B cell (primary cell): Measurements from ENCODE around the gene MAP3K15. TPM values are rescaled to one million over a fixed set of nuclear protein-coding genes. Genes with fewer than 3 reads are reported as not detected.

ENCODE experiments used
- ATAC-seq: fragments of 200-7000 bp; cut with Tn5 transposase; one replicate; pipeline ENCODE4 v1.10.0; 2021; ENCODE audit warnings: low read depth, mild to moderate bottlenecking, moderate number of reproducible peaks, moderate library complexity
- CTCF ChIA-PET: fragments of 350-600 bp; sonication (Branson Sonifier 250); formaldehyde crosslinking; loops from one replicate; lab custom pipeline; 2021; ENCODE audit warnings: antibody characterized with exemption, inconsistent platforms; lab: Charles Lee
- POLR2A ChIA-PET: fragments of 350-600 bp; sonication (Branson Sonifier 250); formaldehyde crosslinking; loops from one replicate; lab custom pipeline; 2021; ENCODE audit warnings: antibody characterized with exemption; lab: Charles Lee
- DNase-seq: peaks from one replicate; pipeline ENCODE4 v3.0.0; 2013
- H2AFZ ChIP-seq: 2 replicates; pipeline ENCODE4 v1.6.1; 2012; ENCODE audit warnings: mild to moderate bottlenecking, low read depth, low read length; ENCODE audit not compliant: insufficient read depth, poor library complexity, severe bottlenecking
- H3K27ac ChIP-seq, 2 donors: 1 replicate in 1 of 2; 2 replicates in 1 of 2; pipeline ENCODE4 v1.5.1; 2012 to 2013; ENCODE audit warnings: low read length in 2 of 2, mild to moderate bottlenecking in 2 of 2, moderate library complexity in 1 of 2
- H3K27me3 ChIP-seq, 4 experiments: fragments of 200-600 bp in 1 of 4; sonication (generic) in 1 of 4; replicated peaks in 1 of 4; 1 replicate in 2 of 4; 2 replicates in 2 of 4; pipeline versions ENCODE4 v1.6.1 to v1.7.0; 2013 to 2016; ENCODE audit warnings: low read length in 3 of 4, mild to moderate bottlenecking in 2 of 4, mixed read lengths in 1 of 4, moderate library complexity in 1 of 4; ENCODE audit not compliant: insufficient read depth in 4 of 4, control insufficient read depth in 3 of 4; ENCODE audit errors: control extremely low read depth in 1 of 4
- H3K36me3 ChIP-seq, 2 experiments: replicated peaks in 1 of 2; 1 replicate in 1 of 2; 2 replicates in 1 of 2; pipeline versions ENCODE4 v1.6.1 to v1.7.1; 2013; ENCODE audit warnings: low read length in 1 of 2; ENCODE audit not compliant: insufficient read depth in 2 of 2, control insufficient read depth in 1 of 2; ENCODE audit errors: control extremely low read depth in 1 of 2, extremely low read depth in 1 of 2
- H3K4me1 ChIP-seq, 2 donors: fragments of 200-600 bp in 1 of 2; sonication (generic) in 1 of 2; 1 replicate in 1 of 2; 2 replicates in 1 of 2; pipeline versions ENCODE4 v1.5.1 to v1.6.1; 2013 to 2017; ENCODE audit warnings: low read length in 2 of 2; ENCODE audit not compliant: control insufficient read depth in 2 of 2, insufficient read depth in 2 of 2
- H3K4me2 ChIP-seq: replicated peaks from 2 replicates; pipeline ENCODE3; 2012; ENCODE audit warnings: mild to moderate bottlenecking, low read depth, low read length; ENCODE audit not compliant: poor library complexity, severe bottlenecking
- H3K4me3 ChIP-seq, 5 experiments: fragments of 200-600 bp in 1 of 5; sonication (generic) in 1 of 5; 1 replicate in 3 of 5; 2 replicates in 2 of 5; pipeline versions ENCODE4 v1.5.1 to v1.7.0; 2011 to 2016; ENCODE audit warnings: low read length in 4 of 5, mild to moderate bottlenecking in 4 of 5, low read depth in 2 of 5, control low read depth in 1 of 5, moderate library complexity in 1 of 5; ENCODE audit not compliant: insufficient read depth in 1 of 5; ENCODE audit errors: control extremely low read depth in 1 of 5, extremely low read depth in 1 of 5
- H3K79me2 ChIP-seq: fragments of 200-600 bp; sonication (generic); one replicate; pipeline ENCODE4 v1.6.0; 2016; ENCODE audit warnings: low read length; ENCODE audit not compliant: control insufficient read depth, insufficient read depth
- H3K9ac ChIP-seq: fragments of 200-600 bp; sonication (generic); 2 replicates; pipeline ENCODE4 v1.6.1; 2017; ENCODE audit warnings: mild to moderate bottlenecking, low read length, moderate library complexity
- H3K9me3 ChIP-seq, 3 donors: one replicate each; pipeline versions ENCODE4 v1.6.1 to v1.7.1; 2013; ENCODE audit warnings: low read length in 2 of 3; ENCODE audit not compliant: control insufficient read depth in 2 of 3, insufficient read depth in 1 of 3; ENCODE audit errors: control extremely low read depth in 1 of 3
- H4K20me1 ChIP-seq: 2 replicates; pipeline ENCODE4 v1.6.0; 2012; ENCODE audit warnings: mild to moderate bottlenecking, low read length; ENCODE audit not compliant: insufficient read depth, control insufficient read depth, poor library complexity, severe bottlenecking
- H3K27ac Mint-ChIP-seq: one replicate; pipeline ENCODE4 v1.8.0; 2021; ENCODE audit warnings: mixed read lengths
- H3K27me3 Mint-ChIP-seq: one replicate; pipeline ENCODE4 v1.8.0; 2021; ENCODE audit warnings: mixed read lengths
- H3K4me1 Mint-ChIP-seq: one replicate; pipeline ENCODE4 v1.8.0; 2021; ENCODE audit warnings: mixed read lengths
- H3K4me3 Mint-ChIP-seq: one replicate; pipeline ENCODE4 v1.8.0; 2021; ENCODE audit warnings: mixed read lengths
- H3K9me3 Mint-ChIP-seq: one replicate; pipeline ENCODE4 v1.8.0; 2022; ENCODE audit warnings: mixed read lengths; ENCODE audit not compliant: insufficient read depth
- CTCF ChIP-seq: fragments of 200-600 bp; IDR thresholded peaks from one replicate; pipeline ENCODE4 v1.8.0; 2022; ENCODE audit warnings: antibody characterized with exemption, mild to moderate bottlenecking
- EZH2 ChIP-seq: IDR thresholded peaks from 2 replicates; pipeline ENCODE4 v1.6.1; 2012; ENCODE audit warnings: borderline replicate concordance, low read depth, mild to moderate bottlenecking, moderate library complexity, low read length; ENCODE audit not compliant: insufficient read depth, poor library complexity, severe bottlenecking
- WGBS: methylation state at CpG from one replicate; pipeline ENCODE4 v1.1.5; 2013; ENCODE audit warnings: missing lambda C conversion rate; ENCODE audit not compliant: insufficient coverage; 5-methylcytosine and 5-hydroxymethylcytosine counted together
- intact Hi-C: fragments of 100-400 bp; cut with micrococcal nuclease; formaldehyde crosslinking; loops from one replicate; pipeline ENCODE4 v1.10.0; 2022
- polyA plus RNA-seq: library from polyadenylated mRNA; depleted of rRNA; stranded (reverse); fragments of >200 nt; gene quantifications from 2 replicates; pipeline ENCODE4 v1.2.3, GENCODE V29; 2012
- total RNA-seq, 2 donors: library from RNA; stranded (reverse); fragments of 120-200 nt in 1 of 2; gene quantifications; 1 replicate in 1 of 2; 2 replicates in 1 of 2; pipeline versions ENCODE4 v1.2.3 to v1.2.4, GENCODE V29; 2013 to 2022

Gene MAP3K15
- total and polyA plus RNA-seq, 2 donors (not counting 1 experiment from before 2014, with no cell fraction given) = not detected

DNA sequence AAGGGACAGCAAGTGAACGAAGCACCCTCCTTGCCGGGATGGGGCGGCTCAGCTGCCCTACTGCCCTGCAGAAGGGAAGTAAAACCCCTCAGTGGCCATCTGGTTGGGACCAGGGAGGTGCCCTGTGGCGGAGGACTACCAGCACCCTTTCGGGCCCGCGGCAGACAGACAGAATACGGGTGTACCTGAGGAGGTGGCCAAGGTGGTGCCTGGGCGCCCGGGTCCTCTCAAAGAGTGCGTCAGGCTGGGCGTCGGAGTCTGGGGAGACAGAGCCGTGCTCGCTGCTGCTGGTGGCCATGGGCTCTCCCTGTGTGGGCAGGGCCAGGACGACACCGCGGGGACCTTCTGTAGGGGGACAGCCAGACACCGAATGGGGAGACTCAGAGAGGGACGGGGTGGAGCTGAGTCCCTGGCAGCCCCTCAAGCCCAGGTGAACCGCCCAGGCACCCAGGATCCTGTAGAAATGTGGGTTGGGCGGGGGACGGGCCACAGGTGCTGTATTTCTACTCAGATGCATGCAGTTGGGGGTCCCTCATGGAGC, 141.9 kb downstream of the MAP3K15 start:
- no peaks in the 10 kb centered on the region for H3K9me3 ChIP-seq
- H3K4me2 ChIP-seq = peak overlapping the region; percentile 83
- Mint-ChIP-seq H3K27ac (no peak overlapping the region), H3K9me3 (no peaks in the 10 kb centered on the region), H3K4me3 (peak overlapping the region; percentile 88), H3K27me3 (no peaks in the 10 kb centered on the region), H3K4me1 (peaks cover 5% of the 10 kb centered on the region)
- peaks cover 0 to 5% of the 10 kb centered on the region in 2 donors for H3K4me1 ChIP-seq
- H3K79me2 ChIP-seq = no peaks in the 10 kb centered on the region
- peak overlapping the region; percentile 77 for H2AFZ ChIP-seq
- no peaks in the 10 kb centered on the region for H3K36me3 ChIP-seq
- H3K27ac ChIP-seq = no peak overlapping the region
- peak overlapping the region in 2 of 5 experiments; percentile 7 to 49 for H3K4me3 ChIP-seq
- no peak for TF ChIP-seq EZH2
- TF ChIP-seq CTCF = no peak
- no peak for ATAC-seq
- POLR2A ChIA-PET = no interaction called here
- WGBS = 59% methylated on average over 12 of the region's 23 CpGs
- CTCF ChIA-PET = no interaction called here
- no peak for DNase-seq
- H4K20me1 ChIP-seq = no peaks in the 10 kb centered on the region
- intact Hi-C loops = loop anchor here (5.0 kb wide), 1 partner anchor 519 kb away; no protein-coding TSS in a partner anchor
- H3K27me3 ChIP-seq = no peaks in the 10 kb centered on the region
- H3K9ac ChIP-seq = no peak overlapping the region

DNA sequence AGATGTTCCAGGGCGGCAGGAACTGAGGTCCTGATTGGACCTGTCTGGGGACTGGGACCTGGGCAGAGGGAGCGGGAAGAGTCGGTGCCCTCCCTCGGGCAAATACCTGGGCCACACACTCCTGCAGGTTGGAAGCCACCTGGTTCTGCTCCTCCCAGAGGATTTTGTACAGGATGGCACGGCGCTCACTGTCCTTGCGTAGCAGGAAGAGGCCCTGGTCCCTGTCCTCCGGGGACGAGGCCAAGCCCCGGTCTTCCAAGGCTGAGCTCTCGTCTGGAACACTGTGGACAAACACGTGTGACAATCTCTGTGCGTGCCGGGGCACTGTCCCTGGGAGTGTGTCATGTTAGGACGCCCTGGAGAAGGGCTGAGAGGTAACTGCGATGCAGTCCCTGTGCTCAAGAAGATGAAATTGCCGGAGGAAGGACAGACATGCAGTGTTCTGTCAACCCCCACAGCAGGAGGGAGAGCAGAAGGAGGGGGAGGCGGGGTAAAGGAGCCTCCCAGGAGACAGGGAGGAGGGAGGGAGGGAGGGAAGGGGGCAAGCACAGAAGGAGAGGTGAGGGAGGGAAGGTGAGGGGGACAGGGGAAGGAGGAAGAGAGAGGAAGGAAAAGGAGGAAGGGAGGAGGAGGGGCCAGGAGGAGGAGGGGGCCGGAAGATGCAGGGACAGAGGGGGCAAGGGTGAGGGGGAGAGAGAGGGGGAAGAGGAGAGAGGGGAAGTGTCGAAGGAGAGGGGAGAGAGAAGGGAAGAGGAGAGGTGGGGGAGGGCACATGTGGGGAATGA, 142.6 kb downstream of the MAP3K15 start:
- 0% methylated on average over 16 of the region's 20 CpGs for WGBS
- H3K27ac Mint-ChIP-seq = peak overlapping the region; percentile 63
- H3K4me3 Mint-ChIP-seq = peak overlapping the region; percentile 88
- H3K27me3 Mint-ChIP-seq = no peaks in the 10 kb centered on the region
- Histone ChIP-seq H3K27ac (no peak overlapping the region), H3K4me2 (peak overlapping the region; percentile 83), H3K9ac (peak overlapping the region; percentile 62), H3K36me3 (no peaks in the 10 kb centered on the region), H2AFZ (peak overlapping the region; percentile 77), H3K27me3 (no peaks in the 10 kb centered on the region), H3K4me1 (peaks cover 0 to 5% of the 10 kb centered on the region in 2 donors), H3K4me3 (peak overlapping the region; percentile 39 to 63 (median 49)), H4K20me1 (no peaks in the 10 kb centered on the region), H3K9me3 (no peaks in the 10 kb centered on the region), H3K79me2 (no peaks in the 10 kb centered on the region)
- DNase-seq (peak; percentile 22), ATAC-seq (peak; percentile 49)
- ChIA-PET CTCF (interaction anchor here (0.6 to 2.0 kb wide), 8 partner anchors 10 to 695 kb away, joined by 3 to 7 read pairs (median 4); no protein-coding TSS in a partner anchor), POLR2A (no interaction called here)
- intact Hi-C loops = loop anchor here (1.0 to 5.0 kb wide), 2 partner anchors 520 to 695 kb away; no protein-coding TSS in a partner anchor
- H3K9me3 Mint-ChIP-seq = no peaks in the 10 kb centered on the region
- no peak for TF ChIP-seq EZH2
- no peak for TF ChIP-seq CTCF
- H3K4me1 Mint-ChIP-seq = peaks cover 5% of the 10 kb centered on the region
